Stimulated activated CD4-positive, alpha-beta T cell treated with anti-CD3 and anti-CD28 coated beads, Interleukin-12 subunit alpha, Interleukin-12 subunit beta, amount 100 ng/mL, for 24 hours (primary cell): ENCODE measurements around the gene NLGN4Y.
"Not testable (repeated sequence)": the region's sequence is repeated elsewhere in the genome, so short reads cannot be mapped to it uniquely, and the experiment has no call there.

Experiments used
- DNase-seq, 2 experiments: peaks; one replicate each; pipeline ENCODE4 v3.0.0-alpha.2; 2020; ENCODE audit warnings: low read depth in 2 of 2

Gene NLGN4Y

DNA sequence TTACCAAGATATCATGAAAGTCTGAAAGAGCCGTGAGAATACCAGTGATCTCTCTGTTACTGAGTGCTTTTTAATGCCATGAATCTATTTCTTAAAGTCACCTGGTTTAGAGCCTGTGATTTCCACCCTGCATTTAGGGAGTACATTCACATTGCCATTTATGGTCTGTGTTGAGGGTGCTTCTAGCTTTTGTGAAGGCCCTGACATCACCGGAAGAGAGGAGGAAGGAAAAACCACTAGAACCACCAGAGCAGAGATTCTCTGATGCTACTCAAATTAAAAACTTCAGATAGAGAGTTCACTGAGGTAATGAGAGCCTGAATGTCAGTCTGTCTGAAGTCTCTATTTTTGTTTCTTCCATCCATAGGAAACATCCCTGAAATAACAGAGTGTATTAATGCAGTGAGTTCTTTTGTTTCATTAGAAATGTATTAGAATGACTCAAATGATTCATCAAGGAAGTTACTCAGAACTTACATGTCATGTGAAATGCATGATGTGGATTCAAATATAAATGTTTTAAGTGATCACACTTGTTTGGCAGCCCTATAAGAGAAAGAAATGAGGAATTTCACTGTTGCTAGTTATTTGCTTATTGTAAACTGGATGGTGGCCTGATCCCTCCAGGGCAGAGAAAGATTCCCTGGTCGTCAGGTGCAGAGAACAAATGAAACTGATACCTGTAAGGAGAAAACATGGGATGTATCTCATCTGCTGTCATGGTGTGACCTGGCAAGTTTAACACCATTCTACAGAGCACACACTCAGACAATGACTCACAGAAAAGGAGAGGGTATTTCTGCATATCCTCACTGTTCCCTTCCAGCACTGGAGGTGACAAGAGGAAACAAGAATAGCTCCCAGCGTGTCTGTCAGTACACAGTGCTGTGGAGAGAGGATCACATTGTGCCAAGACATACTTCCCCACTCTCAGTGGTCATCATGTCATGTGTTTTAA lies 310.1 kb downstream of the NLGN4Y start:
- DNase-seq: no peak

DNA sequence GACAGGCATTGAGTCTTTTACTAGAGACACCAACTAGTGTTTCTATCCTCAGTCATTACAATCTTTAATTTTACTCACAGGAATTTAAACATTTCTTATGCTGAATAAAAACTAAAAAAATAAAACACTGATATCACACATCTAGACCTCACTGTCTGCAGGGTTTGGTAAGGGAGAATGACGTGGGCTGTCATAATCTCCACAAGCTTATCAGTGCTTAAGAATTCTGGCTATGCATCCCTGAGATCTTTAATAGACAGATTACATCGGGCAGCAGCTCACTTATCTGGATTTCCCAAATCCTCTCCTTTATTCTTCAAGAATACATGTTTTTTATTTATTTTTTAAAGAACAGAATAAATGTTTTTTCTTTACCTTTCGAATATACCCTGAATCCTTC lies 313.1 kb downstream of the NLGN4Y start:
- no peak for DNase-seq

DNA sequence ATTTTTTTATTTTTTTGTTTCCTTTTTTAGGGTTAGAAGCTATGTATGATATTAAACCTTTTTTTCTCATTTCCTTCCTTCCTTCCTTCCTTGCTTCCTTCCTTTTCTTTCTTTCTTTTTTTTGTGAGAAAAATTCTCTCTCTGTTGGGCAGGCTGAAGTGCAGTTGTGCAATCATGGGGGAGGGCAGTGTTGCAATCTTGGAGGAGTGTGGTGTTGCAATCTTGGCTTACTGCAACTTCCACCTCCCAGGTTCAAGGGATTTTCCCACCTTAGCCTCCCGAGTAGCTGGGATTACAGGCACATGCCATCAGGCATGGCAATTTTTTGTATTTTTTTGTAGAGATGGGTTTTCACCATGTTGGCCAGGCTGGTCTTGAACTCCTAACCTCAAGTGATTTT lies 326.4 kb downstream of the NLGN4Y start:
- no peak for DNase-seq

DNA sequence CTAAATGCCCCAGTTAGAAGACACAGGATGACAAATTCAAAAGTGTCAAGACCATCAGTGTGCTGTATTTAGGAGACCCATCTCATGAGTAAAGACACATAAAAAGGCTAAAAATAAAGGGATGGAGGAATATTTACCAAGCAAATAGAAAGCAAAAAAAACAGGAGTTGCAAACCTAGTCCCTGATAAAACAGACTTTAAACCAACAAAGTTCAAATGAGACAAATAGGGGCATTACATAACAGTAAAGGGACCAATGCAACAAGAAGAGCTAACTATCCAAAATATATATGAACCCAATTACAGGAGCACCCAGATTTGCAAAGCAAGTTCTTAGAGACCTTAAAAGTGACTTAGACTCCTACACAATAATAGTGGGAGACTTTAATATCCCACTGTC lies 336.1 kb downstream of the NLGN4Y start:
- no peak for DNase-seq

DNA sequence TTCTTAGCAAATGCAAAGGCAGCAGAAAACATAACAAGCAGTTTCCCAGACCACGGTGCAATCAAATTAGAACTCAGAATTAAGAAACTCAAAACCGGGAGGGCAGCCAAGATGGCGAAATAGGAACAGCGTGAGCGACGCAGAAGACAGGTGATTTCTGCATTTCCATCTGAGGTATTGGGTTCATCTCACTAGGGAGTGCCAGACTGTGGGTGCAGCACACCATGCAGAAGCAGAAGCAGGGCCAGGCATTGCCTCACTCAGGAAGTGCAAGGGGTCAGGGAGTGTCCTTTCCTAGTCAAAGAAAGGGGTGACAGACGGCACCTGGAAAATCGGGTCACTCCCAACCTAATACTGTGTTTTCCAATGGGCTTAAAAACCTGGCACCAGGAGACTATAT lies 336.7 kb downstream of the NLGN4Y start:
- DNase-seq: not testable (repeated sequence)

DNA sequence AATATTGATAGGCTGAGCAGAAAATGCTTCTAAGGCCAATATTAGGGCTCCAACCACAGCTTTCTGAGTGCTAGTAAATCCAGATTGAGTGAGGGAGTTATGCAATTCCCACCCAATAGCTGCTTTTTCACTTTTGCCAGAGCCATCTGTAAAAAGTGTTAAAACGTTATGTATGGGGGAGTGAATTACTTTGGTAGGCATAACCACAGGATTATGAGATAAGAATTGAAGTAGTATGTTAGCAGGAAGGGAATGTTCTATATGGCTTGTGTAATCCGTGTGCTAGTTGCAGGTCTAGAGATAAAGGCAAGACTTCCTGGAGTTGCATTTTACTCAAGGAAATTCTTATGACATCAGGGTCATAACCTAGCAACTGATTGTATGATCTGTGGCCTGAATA lies 347.6 kb downstream of the NLGN4Y start:
- no peak for DNase-seq
